GM12878 (cell line): ENCODE data around the gene FGR. TPM values are rescaled to one million over a fixed set of nuclear protein-coding genes. Genes with fewer than 3 reads are reported as not detected.

Experiments used
- ATAC-seq: fragments of 200-7000 bp; cut with Tn5 transposase; 3 replicates; pipeline ENCODE4 v1.9.1; 2020; ENCODE audit warnings: mild to moderate bottlenecking, moderate library complexity
- BruUV-seq: library from RNA; stranded (reverse); fragments of 400-500 nt; replicated peaks from 2 replicates; lab custom pipeline; 2021; lab: Mats Ljungman, UMichigan
- CTCF ChIA-PET: fragments of 300-600 bp; sonication (Branson Sonifier 250); formaldehyde crosslinking; extraction: SDS; loops from one replicate; lab custom pipeline; 2021; ENCODE audit warnings: inconsistent platforms; lab: Yijun Ruan, JAX
- POLR2A ChIA-PET: fragments of 350-600 bp; formaldehyde crosslinking; extraction: SDS; loops from one replicate; lab custom pipeline; 2021; ENCODE audit warnings: inconsistent platforms; lab: Charles Lee
- RAD21 ChIA-PET: fragments of 300-600 bp; sonication (Branson Sonifier 250); formaldehyde crosslinking; loops from one replicate; lab custom pipeline; 2023; ENCODE audit warnings: antibody characterized with exemption; ENCODE audit not compliant: unreplicated experiment; lab: Charles Lee
- SMC1A ChIA-PET: fragments of 300-600 bp; sonication (Branson Sonifier 250); formaldehyde crosslinking; loops from one replicate; lab custom pipeline; 2023; ENCODE audit not compliant: unreplicated experiment, uncharacterized antibody; lab: Charles Lee
- DNase-seq: peaks from one replicate; pipeline ENCODE4 v3.0.0-alpha.2; 2011; ENCODE audit warnings: low read depth, low spot score
- FAIRE-seq: peaks from 3 replicates; lab custom pipeline; 2011; peaks lifted over from hg19 to GRCh38; lab: Jason Lieb, UNC
- H2AFZ ChIP-seq: 2 replicates; pipeline ENCODE4 v1.6.0; 2011; ENCODE audit warnings: low read depth, low read length, control low read depth; ENCODE audit not compliant: control insufficient read depth
- H3K27ac ChIP-seq: 2 replicates; pipeline ENCODE4 v1.5.1; 2011; ENCODE audit warnings: control low read depth; ENCODE audit not compliant: control insufficient read depth, insufficient read depth
- H3K27me3 ChIP-seq, 2 experiments: replicated peaks in 1 of 2; 2 replicates each; pipeline versions ENCODE4 v1.6.0 to v1.6.1; 2011; ENCODE audit warnings: low read length in 1 of 2; ENCODE audit not compliant: control insufficient read depth in 2 of 2, insufficient read depth in 2 of 2
- H3K36me3 ChIP-seq, 2 experiments: 2 replicates each; pipeline ENCODE4 v1.5.1; 2011; ENCODE audit warnings: low read length in 1 of 2; ENCODE audit not compliant: control insufficient read depth in 2 of 2, insufficient read depth in 2 of 2
- H3K4me1 ChIP-seq: 2 replicates; pipeline ENCODE4 v1.6.1; 2011; ENCODE audit warnings: mild to moderate bottlenecking, low read length, moderate library complexity, mixed read lengths; ENCODE audit not compliant: control insufficient read depth, insufficient read depth
- H3K4me2 ChIP-seq: 2 replicates; pipeline ENCODE4 v1.6.0; 2011; ENCODE audit warnings: control low read depth; ENCODE audit not compliant: control insufficient read depth, insufficient read depth
- H3K4me3 ChIP-seq: fragments of 200-600 bp; sonication (generic); 2 replicates; pipeline ENCODE4 v1.5.1; 2016
- H3K79me2 ChIP-seq: 2 replicates; pipeline ENCODE4 v1.6.0; 2011; ENCODE audit warnings: low read length; ENCODE audit not compliant: control insufficient read depth, insufficient read depth
- H3K9ac ChIP-seq: 2 replicates; pipeline ENCODE4 v1.8.0; 2011; ENCODE audit warnings: low read length, control low read depth, mixed read lengths; ENCODE audit not compliant: control insufficient read depth, insufficient read depth
- H3K9me3 ChIP-seq: replicated peaks from 3 replicates; pipeline ENCODE4 v1.5.1; 2011; ENCODE audit warnings: mild to moderate bottlenecking, low read length; ENCODE audit not compliant: control insufficient read depth, insufficient read depth
- H4K20me1 ChIP-seq: 2 replicates; pipeline ENCODE4 v1.6.0; 2011; ENCODE audit not compliant: control insufficient read depth, insufficient read depth
- BACH1 ChIP-seq: fragments of 450-650 bp; IDR thresholded peaks from 2 replicates; pipeline ENCODE4 v1.6.1; 2017; ENCODE audit warnings: mild to moderate bottlenecking, borderline replicate concordance
- CBX3 ChIP-seq: fragments of 200-600 bp; sonication (generic); IDR thresholded peaks from 2 replicates; pipeline ENCODE4 v1.6.1; 2016; ENCODE audit warnings: low read depth, borderline replicate concordance
- CEBPB ChIP-seq, 2 experiments: fragments of 150-350 bp in 1 of 2; IDR thresholded peaks; 2 replicates each; pipeline ENCODE4 v1.6.1; 2012 to 2014; ENCODE audit warnings: low read depth in 2 of 2, low read length in 2 of 2, borderline replicate concordance in 1 of 2, inconsistent platforms in 1 of 2
- EP300 ChIP-seq, 2 experiments: fragments of 150-350 bp in 1 of 2; IDR thresholded peaks; 2 replicates each; pipeline ENCODE4 v1.6.1; 2011 to 2012; ENCODE audit warnings: low read depth in 2 of 2, low read length in 2 of 2, borderline replicate concordance in 1 of 2, improper control_type of control experiment in 1 of 2, inconsistent platforms in 1 of 2; ENCODE audit not compliant: control insufficient read depth in 1 of 2
- ESRRA ChIP-seq: IDR thresholded peaks from 2 replicates; pipeline ENCODE4 v1.6.1; 2012; ENCODE audit warnings: mild to moderate bottlenecking, low read length, improper control_type of control experiment
- HDAC2 ChIP-seq: fragments of 200-600 bp; sonication (generic); IDR thresholded peaks from 2 replicates; pipeline ENCODE4 v1.6.1; 2017
- JUND ChIP-seq: IDR thresholded peaks from 2 replicates; pipeline ENCODE4 v1.6.1; 2012; ENCODE audit warnings: low read depth, mild to moderate bottlenecking, low read length, improper control_type of control experiment, moderate library complexity
- PKNOX1 ChIP-seq: fragments of 450-650 bp; IDR thresholded peaks from 2 replicates; pipeline ENCODE4 v1.6.1; 2016; ENCODE audit warnings: mild to moderate bottlenecking
- POLR2AphosphoS5 ChIP-seq: IDR thresholded peaks from 2 replicates; pipeline ENCODE4 v1.6.1; 2011; ENCODE audit warnings: mild to moderate bottlenecking, low read length, inconsistent platforms
- RAD51 ChIP-seq: fragments of 450-650 bp; IDR thresholded peaks from 2 replicates; pipeline ENCODE4 v1.6.1; 2016; ENCODE audit warnings: moderate library complexity, mild to moderate bottlenecking, inconsistent platforms
- RUNX3 ChIP-seq: IDR thresholded peaks from 2 replicates; pipeline ENCODE4 v1.6.1; 2012; ENCODE audit warnings: low read length, inconsistent platforms
- SMARCA5 ChIP-seq: fragments of 450-650 bp; IDR thresholded peaks from 2 replicates; pipeline ENCODE4 v1.6.1; 2017; ENCODE audit warnings: mild to moderate bottlenecking
- SP1 ChIP-seq: IDR thresholded peaks from one replicate; pipeline ENCODE4 v1.6.1; 2011; ENCODE audit warnings: low read depth, low read length
- SPI1 ChIP-seq: IDR thresholded peaks from 2 replicates; pipeline ENCODE4 v1.6.1; 2011; ENCODE audit warnings: low read depth, mild to moderate bottlenecking, low read length, moderate library complexity, borderline replicate concordance; ENCODE audit not compliant: insufficient read depth
- WGBS: methylation state at CpG from one replicate; pipeline ENCODE4 v1.1.6; 2016; ENCODE audit warnings: low lambda C conversion rate; ENCODE audit not compliant: insufficient replicate concordance, insufficient coverage; ENCODE audit errors: missing lambda C conversion rate; 5-methylcytosine and 5-hydroxymethylcytosine counted together
- in situ Hi-C: fragments of 300-500 bp; cut with MboI; formaldehyde crosslinking; loops from 9 replicates; pipeline ENCODE4 v1.14.3; 2018; ENCODE audit warnings: mixed read lengths
- intact Hi-C: fragments of 100-400 bp; cut with micrococcal nuclease; formaldehyde crosslinking; loops from one replicate; pipeline ENCODE4 v1.14.2; 2022; ENCODE audit not compliant: unreplicated experiment
- polyA plus RNA-seq, 11 experiments: library from polyadenylated mRNA; depleted of rRNA in 4 of 11; unstranded in 6 of 11; stranded (reverse) in 5 of 11; fragments of >200 nt; fragmentation: Nextera tagmentation in 4 of 11; fragmentation: Illumina TruSeq in 1 of 11; extraction: Ambion mirVana in 4 of 11; extraction: Trizol in 1 of 11; gene quantifications; 1 replicate in 1 of 11; 2 replicates in 10 of 11; pipeline versions ENCODE4 v1.2.1 to v1.2.3, GENCODE V29; 2011 to 2016; ENCODE audit warnings: inconsistent platforms in 2 of 11, missing spikeins in 2 of 11, low read depth in 1 of 11
- total RNA-seq, 4 experiments: library from RNA; depleted of rRNA in 3 of 4; stranded (reverse); fragments of >200 nt in 3 of 4; fragmentation: Illumina TruSeq in 1 of 4; extraction: Trizol in 1 of 4; gene quantifications; 2 replicates each; pipeline versions ENCODE4 v1.2.1 to v1.2.3, GENCODE V29; 2013 to 2021

FGR gene
- total and polyA plus RNA-seq, 10 of the 15 experiments (the other 5 are each of a cell fraction or from before 2014, with no cell fraction given) = 10.9 to 193 (median 74.7) TPM

- TF ChIP-seq CBX3 (no peak), POLR2AphosphoS5 (no peak), SP1 (no peak), RAD51 (no peak), BACH1 (peak; percentile 86), CEBPB (IDR thresholded peaks at IDR 0.05; ENCODE audit: borderline replicate concordance in 1 of 2, low read depth in 2 of 2, low read length in 2 of 2) (no peak), HDAC2 (no peak), SPI1 (0 out of 2 replicates have a peak, but pooled peaks have one; percentile 17)
- TF ChIP-seq, all 136 proteins: peak for 41
Observed at GRCh38 chr1:27634177-27634984, 604 bp downstream of the FGR start (continued).

DNA sequence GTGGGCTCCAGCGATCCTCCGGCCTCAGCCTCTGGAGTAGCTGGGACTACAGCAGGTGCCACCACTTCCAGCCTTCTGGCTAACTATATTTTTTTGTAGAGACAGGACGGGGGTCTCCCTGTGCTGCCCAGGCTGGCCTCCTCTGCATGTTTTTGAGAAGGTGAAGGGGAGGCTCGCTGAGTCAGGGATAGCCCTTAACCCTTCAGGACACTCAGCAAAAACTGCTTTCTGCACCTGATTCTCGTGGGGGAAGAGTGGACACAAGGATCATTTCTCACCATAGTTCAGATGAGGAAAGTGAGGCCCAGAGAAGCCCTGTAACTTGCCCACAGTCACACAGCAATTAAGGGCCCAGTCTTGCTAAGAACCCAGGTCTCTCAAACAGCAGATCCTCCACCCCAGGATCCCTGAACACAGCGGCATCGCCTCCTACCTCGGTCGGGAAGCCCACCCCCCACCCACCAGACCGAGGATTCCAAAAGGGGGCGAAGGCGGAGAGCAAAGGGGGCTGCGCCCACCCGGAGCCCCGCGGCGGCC lies 1.3 kb downstream of the FGR start:
- TF ChIP-seq JUND = no peak
- TF ChIP-seq SMARCA5 = peak; percentile 95
- no peak for TF ChIP-seq PKNOX1
- no peak for TF ChIP-seq RUNX3
- no peak for TF ChIP-seq ESRRA
- TF ChIP-seq EP300 (IDR thresholded peaks at IDR 0.05; ENCODE audit: borderline replicate concordance in 1 of 2, control insufficient read depth in 1 of 2, low read depth in 2 of 2, low read length in 2 of 2) = 0 out of 4 replicates have a peak, but pooled peaks of 1 of the 2 experiments have one; percentile 6
- Histone ChIP-seq H3K9ac (peak overlapping the region; percentile 86), H3K27ac (peak overlapping the region; percentile 95), H3K36me3 (no peaks in the 10 kb centered on the region), H2AFZ (peak overlapping the region; percentile 35; the same call in 1 of the 2 replicates), H4K20me1 (no peaks in the 10 kb centered on the region), H3K4me2 (peak overlapping the region; percentile 87), H3K9me3 (no peaks in the 10 kb centered on the region; the same call in 2 of the 3 replicates), H3K79me2 (peaks cover 3% of the 10 kb centered on the region), H3K4me3 (peak overlapping the region; percentile 66), H3K27me3 (no peaks in the 10 kb centered on the region), H3K4me1 (peaks cover 76% of the 10 kb centered on the region)
- POLR2A ChIA-PET = interaction anchor here (0.7 to 14.3 kb wide), 4 partner anchors 10 to 29 kb away, joined by 3 to 141 read pairs (median 70); no protein-coding TSS in a partner anchor
- CTCF ChIA-PET = interaction anchor here (1.1 to 17.2 kb wide), 5 partner anchors 10 to 28 kb away, joined by 3 to 208 read pairs (median 6); partner anchors contain the start of gene AHDC1
- ATAC-seq (no peak), FAIRE-seq (no peak), DNase-seq (no peak)
- intact Hi-C loops (loop anchor here (1.0 kb wide), 1 partner anchor 30 kb away; no protein-coding TSS in a partner anchor), in situ Hi-C loops (no loop called here)
- BruUV-seq = TSS peak; percentile 73
- SMC1A ChIA-PET = interaction anchor here (0.6 to 6.5 kb wide), 3 partner anchors 24 to 28 kb away, joined by 3 to 87 read pairs (median 11); no protein-coding TSS in a partner anchor
- RAD21 ChIA-PET = interaction anchor here (2.6 to 17.1 kb wide), 4 partner anchors 11 to 30 kb away, joined by 10 to 211 read pairs (median 108); no protein-coding TSS in a partner anchor
- 9% methylated on average over 17 of the region's 17 CpGs for WGBS
